Suprapubic skin (tissue), 4 donors: ENCODE results near the gene ZMAT5.

Experiments used
- CTCF ChIP-seq, 2 donors: fragments of 200-600 bp in 1 of 2; fragments of 450-650 bp in 1 of 2; sonication (generic) in 1 of 2; IDR thresholded peaks; one replicate each; pipeline ENCODE4 v1.5.1; 2016 to 2019; ENCODE audit warnings: antibody characterized with exemption in 2 of 2, mild to moderate bottlenecking in 1 of 2, moderate library complexity in 1 of 2
- POLR2A ChIP-seq, 2 donors: fragments of 450-650 bp; IDR thresholded peaks; one replicate each; pipeline ENCODE4 v1.6.1; 2017; ENCODE audit warnings: antibody characterized with exemption in 2 of 2, mild to moderate bottlenecking in 2 of 2, moderate library complexity in 2 of 2
- POLR2AphosphoS5 ChIP-seq, 3 donors: sonication (generic); formaldehyde crosslinking; IDR thresholded peaks; one replicate each; pipeline ENCODE4 v1.6.1; 2017; ENCODE audit warnings: antibody characterized with exemption in 3 of 3

DNA sequence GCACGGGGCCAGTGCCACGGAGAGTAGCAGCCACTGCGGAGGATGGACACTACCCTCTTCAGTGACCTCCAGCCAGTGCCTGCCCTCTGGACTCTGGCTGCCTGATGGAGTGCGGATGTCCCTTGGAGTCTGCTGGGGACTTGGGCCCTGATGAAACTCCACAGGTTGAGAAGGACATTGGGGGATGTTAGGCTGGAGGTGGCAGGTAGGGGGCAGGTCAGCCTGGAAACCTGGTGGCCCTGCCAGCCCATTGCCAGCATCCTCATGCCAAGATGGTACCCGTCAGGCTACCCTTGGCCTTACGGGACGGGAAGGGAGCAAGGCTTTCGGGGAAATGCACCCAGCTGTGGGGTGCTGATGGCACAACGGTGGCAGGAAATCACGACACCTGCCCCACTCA, 43.0 kb downstream of the ZMAT5 start:
- TF ChIP-seq CTCF (IDR thresholded peaks at IDR 0.05) = no peak
- TF ChIP-seq POLR2A (IDR thresholded peaks at IDR 0.05) = no peak
- no peak for TF ChIP-seq POLR2AphosphoS5 (IDR thresholded peaks at IDR 0.05)
